HepG2 (cell line): ENCODE results near the gene SLC34A3. TPM values are rescaled to one million over a fixed set of nuclear protein-coding genes. Genes with fewer than 3 reads are reported as not detected.

Source experiments
- AHR ChIP-seq: IDR thresholded peaks from 2 replicates; pipeline ENCODE4 v1.6.1; 2018; ENCODE audit warnings: missing genetic modification reagents, missing compliant biosample characterization
- ARID4A ChIP-seq: sonication (generic); formaldehyde crosslinking; IDR thresholded peaks from 2 replicates; pipeline ENCODE4 v1.5.0; 2020; ENCODE audit warnings: mild to moderate bottlenecking, missing genetic modification reagents, borderline replicate concordance
- BRCA1 ChIP-seq: sonication (generic); formaldehyde crosslinking; IDR thresholded peaks from 2 replicates; pipeline ENCODE4 v1.4.0; 2020; ENCODE audit warnings: missing genetic modification reagents
- FOXO1 ChIP-seq: sonication (generic); formaldehyde crosslinking; IDR thresholded peaks from 2 replicates; pipeline ENCODE4 v1.4.0; 2020; ENCODE audit warnings: missing genetic modification reagents
- HES4 ChIP-seq: sonication (generic); formaldehyde crosslinking; IDR thresholded peaks from 2 replicates; pipeline ENCODE4 v1.9.0; 2021; ENCODE audit warnings: mild to moderate bottlenecking, missing genetic modification reagents, borderline replicate concordance
- HNRNPUL1 ChIP-seq: fragments of 200-400 bp; formaldehyde crosslinking; IDR thresholded peaks from 2 replicates; pipeline ENCODE4 v1.6.1; 2017; ENCODE audit warnings: low read depth, mild to moderate bottlenecking, low read length, moderate library complexity
- JARID2 ChIP-seq: sonication (generic); formaldehyde crosslinking; IDR thresholded peaks from 2 replicates; pipeline ENCODE4 v1.8.1; 2023; ENCODE audit warnings: missing genetic modification reagents, inconsistent platforms; ENCODE audit not compliant: insufficient replicate concordance
- MBNL3 ChIP-seq: fragments of 250-450 bp; sonication (Bioruptor Pico); conservative IDR thresholded peaks from 2 replicates; pipeline ENCODE4 v1.8.0; 2022; ENCODE audit warnings: mild to moderate bottlenecking, inconsistent platforms
- NCOA2 ChIP-seq: sonication (generic); formaldehyde crosslinking; IDR thresholded peaks from 2 replicates; pipeline ENCODE4 v1.8.0; 2022; ENCODE audit warnings: inconsistent platforms
- NFIB ChIP-seq: sonication (generic); formaldehyde crosslinking; IDR thresholded peaks from 2 replicates; pipeline ENCODE4 v1.9.0; 2021; ENCODE audit warnings: missing genetic modification reagents, mild to moderate bottlenecking, borderline replicate concordance
- NR0B2 ChIP-seq: sonication (generic); formaldehyde crosslinking; IDR thresholded peaks from 2 replicates; pipeline ENCODE4 v1.4.0; 2020; ENCODE audit warnings: mild to moderate bottlenecking, missing genetic modification reagents
- RBM22 ChIP-seq: fragments of 200-400 bp; formaldehyde crosslinking; optimal IDR thresholded peaks from 2 replicates; pipeline ENCODE3; 2017; ENCODE audit warnings: mild to moderate bottlenecking, low read length, moderate library complexity
- TOPORS ChIP-seq: sonication (generic); formaldehyde crosslinking; IDR thresholded peaks from 2 replicates; pipeline ENCODE4 v1.8.0; 2023; ENCODE audit warnings: mild to moderate bottlenecking, missing genetic modification reagents
- ZBTB42 ChIP-seq: sonication (generic); formaldehyde crosslinking; IDR thresholded peaks from 2 replicates; pipeline ENCODE4 v1.5.0; 2020; ENCODE audit warnings: mild to moderate bottlenecking, missing genetic modification reagents
- ZBTB46 ChIP-seq: sonication (generic); formaldehyde crosslinking; IDR thresholded peaks from 2 replicates; pipeline ENCODE4 v1.4.0; 2020; ENCODE audit warnings: mild to moderate bottlenecking, missing genetic modification reagents, borderline replicate concordance
- ZNF362 ChIP-seq: sonication (generic); formaldehyde crosslinking; IDR thresholded peaks from 2 replicates; pipeline ENCODE4 v1.4.0; 2020; ENCODE audit warnings: missing genetic modification reagents, mild to moderate bottlenecking, borderline replicate concordance
- ZNF674 ChIP-seq: sonication (generic); formaldehyde crosslinking; IDR thresholded peaks from 2 replicates; pipeline ENCODE4 v1.5.0; 2020; ENCODE audit warnings: low read depth, mild to moderate bottlenecking, missing genetic modification reagents
- ZNF703 ChIP-seq: sonication (generic); formaldehyde crosslinking; IDR thresholded peaks from 2 replicates; pipeline ENCODE4 v1.5.1; 2020; ENCODE audit warnings: missing genetic modification reagents, mild to moderate bottlenecking, moderate library complexity, borderline replicate concordance
- ZNF800 ChIP-seq: sonication (generic); formaldehyde crosslinking; IDR thresholded peaks from 2 replicates; pipeline ENCODE4 v1.4.0; 2020; ENCODE audit warnings: missing genetic modification reagents
- polyA plus RNA-seq, 8 experiments: library from polyadenylated mRNA; depleted of rRNA in 3 of 8; stranded (reverse) in 7 of 8; unstranded in 1 of 8; fragments of >200 nt; fragmentation: Illumina TruSeq in 4 of 8; extraction: Trizol in 4 of 8; gene quantifications; 2 replicates each; pipeline versions ENCODE4 v1.2.1 to v1.2.3, GENCODE V29; 2011 to 2016; ENCODE audit warnings: low read depth in 4 of 8, missing spikeins in 1 of 8, mixed read lengths in 1 of 8; ENCODE audit not compliant: insufficient read depth in 1 of 8
- total RNA-seq, 5 experiments: library from RNA; depleted of rRNA; stranded (reverse); fragments of >200 nt; fragmentation: Illumina TruSeq; extraction: Trizol; gene quantifications; 2 replicates each; pipeline ENCODE4 v1.2.3, GENCODE V29; 2016; ENCODE audit warnings: low read depth in 1 of 5

SLC34A3 gene
- total and polyA plus RNA-seq, 2 of the 13 experiments (the other 11 are each of a cell fraction or from before 2014, with no cell fraction given): 0.07 to 1.0 TPM

- TF ChIP-seq ZBTB46 (CRISPR knock-in tag) (no peak), HNRNPUL1 (no peak), ZNF800 (no peak; the same call in 1 of the 2 replicates), JARID2 (CRISPR knock-in tag) (no peak), HES4 (CRISPR knock-in tag) (no peak), NCOA2 (CRISPR knock-in tag) (no peak; the same call in 1 of the 2 replicates), ZNF362 (CRISPR knock-in tag) (no peak; the same call in 1 of the 2 replicates), ZNF703 (CRISPR knock-in tag) (no peak), AHR (CRISPR knock-in tag) (no peak; the same call in 1 of the 2 replicates), RBM22 (no peak), NFIB (CRISPR knock-in tag) (no peak), ZNF674 (CRISPR knock-in tag) (no peak), TOPORS (no peak), ZBTB42 (no peak; the same call in 1 of the 2 replicates), NR0B2 (CRISPR knock-in tag) (no peak), FOXO1 (CRISPR knock-in tag) (peak; percentile 14; the same call in 1 of the 2 replicates), MBNL3 (no peak), ARID4A (CRISPR knock-in tag) (peak; percentile 85; the same call in 1 of the 2 replicates), BRCA1 (CRISPR knock-in tag) (peak; percentile 67; the same call in 1 of the 2 replicates)
Observed at GRCh38 chr9:137236238-137236935, 5.7 kb downstream of the SLC34A3 start (continued).
